Breast epithelium (tissue), 3 donors: ENCODE data around the gene HSPBAP1.

Experiments used
- CTCF ChIP-seq, 3 donors: fragments of 450-650 bp; IDR thresholded peaks; one replicate each; pipeline ENCODE4 v1.5.1; 2016 to 2017; ENCODE audit warnings: antibody characterized with exemption in 3 of 3, mild to moderate bottlenecking in 3 of 3, moderate library complexity in 3 of 3
- POLR2A ChIP-seq: fragments of 450-650 bp; IDR thresholded peaks from one replicate; pipeline ENCODE4 v1.6.1; 2016; ENCODE audit warnings: antibody characterized with exemption, mild to moderate bottlenecking, moderate library complexity
- POLR2AphosphoS5 ChIP-seq, 3 donors: sonication (generic); formaldehyde crosslinking; IDR thresholded peaks; one replicate each; pipeline ENCODE4 v1.6.1; 2017; ENCODE audit warnings: antibody characterized with exemption in 3 of 3

- TF ChIP-seq CTCF (IDR thresholded peaks at IDR 0.05) (no peak), POLR2A (no peak), POLR2AphosphoS5 (IDR thresholded peaks at IDR 0.05) (no peak)
These were observed 31.1 kb upstream of the HSPBAP1 start for GRCh38 chr3:122824465-122825381.
